Urothelium cell line (cell line): ENCODE data around the gene IL17A.
A peak's percentile ranks its signal among the peaks of the same experiment; 100 is the strongest.

Experiments
- DNase-seq: peaks from one replicate; pipeline ENCODE4 v3.0.0; 2011; ENCODE audit warnings: low spot score, mixed read lengths
- FAIRE-seq: peaks from 2 replicates; lab custom pipeline; 2011; peaks lifted over from hg19 to GRCh38; lab: Jason Lieb, UNC

IL17A gene

GRCh38 chr6:52210227-52210626 is 24.1 kb downstream of the IL17A start:
- DNase-seq (no peak), FAIRE-seq (peak; percentile 32)

GRCh38 chr6:52213127-52213526 is 27.0 kb downstream of the IL17A start:
- no peak for DNase-seq
- FAIRE-seq: no peak

GRCh38 chr6:52215787-52216186 is 29.6 kb downstream of the IL17A start:
- no peak for DNase-seq
- FAIRE-seq: no peak

DNA sequence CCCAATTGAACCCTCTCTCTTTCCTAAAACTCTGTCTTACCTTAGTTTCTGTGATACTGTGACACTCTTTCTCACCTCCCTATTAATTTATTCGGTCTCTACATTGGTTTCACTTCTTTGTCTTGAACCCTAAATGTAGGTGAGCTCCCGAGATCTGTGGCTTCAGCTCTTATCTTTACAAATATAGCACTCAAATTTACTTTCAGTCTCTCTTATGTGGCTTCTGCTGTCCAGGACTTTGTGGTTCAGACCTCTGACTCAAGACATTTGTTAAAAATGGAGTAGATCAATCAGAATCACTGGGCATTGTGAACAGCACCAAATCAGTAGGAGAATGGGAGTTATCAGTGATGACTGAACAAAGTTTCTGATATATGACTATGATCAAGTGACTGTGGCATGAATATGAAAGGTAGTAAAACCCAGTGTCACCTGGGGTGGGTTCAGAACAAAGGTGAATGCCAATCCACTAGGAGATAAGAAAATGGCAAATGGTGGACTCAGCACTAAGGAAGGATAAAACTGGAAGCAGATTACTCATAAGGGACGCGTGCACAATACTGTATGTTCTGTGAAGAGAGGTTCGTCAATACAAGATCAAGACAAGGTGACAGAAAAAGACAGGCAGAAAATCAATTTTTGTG is 30.9 kb downstream of the IL17A start:
- DNase-seq (no peak), FAIRE-seq (no peak)

DNA sequence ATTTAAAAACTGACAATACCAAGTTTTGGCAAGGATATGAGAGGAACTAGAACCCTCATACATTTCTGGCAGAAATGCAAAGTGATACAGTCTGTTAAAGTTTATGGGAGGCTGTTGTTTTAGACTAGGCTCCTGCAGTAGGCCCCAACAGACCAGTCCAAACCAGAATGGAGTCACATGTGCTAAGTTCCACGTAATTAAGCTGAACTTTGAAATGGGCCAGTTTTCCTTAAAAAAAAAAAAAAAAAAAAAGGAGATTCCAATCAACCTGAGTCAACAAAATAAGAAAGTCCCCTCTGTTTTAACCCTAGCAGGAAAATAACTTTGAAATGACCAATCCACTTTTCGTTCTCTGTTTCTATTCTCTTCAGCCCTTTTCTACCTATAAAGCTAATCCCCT is 31.6 kb downstream of the IL17A start:
- FAIRE-seq: no peak
- no peak for DNase-seq

- peak; percentile 34 for DNase-seq
- no peak for FAIRE-seq
Observed at GRCh38 chr6:52221302-52221701, 35.1 kb downstream of the IL17A start.

DNA sequence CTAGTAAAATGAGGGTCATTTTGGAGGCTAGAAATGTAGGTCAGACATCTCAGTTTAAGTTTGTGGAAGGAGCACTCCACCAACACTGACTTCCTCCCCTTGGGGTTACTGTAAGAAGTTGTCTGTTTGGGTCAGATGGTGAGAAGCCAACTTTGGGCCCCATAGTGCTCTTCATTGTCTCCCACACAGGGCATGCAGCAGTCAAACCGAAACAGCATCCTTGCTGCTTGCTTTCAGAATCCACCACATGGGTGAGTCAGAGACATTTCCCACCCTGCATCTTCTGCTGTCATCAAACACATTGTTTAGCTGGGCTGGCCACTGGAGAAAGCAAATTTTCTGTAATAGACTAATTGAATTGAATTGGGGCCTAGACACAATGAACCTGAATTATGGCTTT is 41.3 kb downstream of the IL17A start:
- FAIRE-seq: no peak

GRCh38 chr6:52230685-52231084 is 44.5 kb downstream of the IL17A start:
- FAIRE-seq (no peak), DNase-seq (no peak)

More for the DNA sequence above, 41.3 kb downstream of the IL17A start:
- no peak for DNase-seq

- no peak for FAIRE-seq
- no peak for DNase-seq
Observed at GRCh38 chr6:52231406-52232127, 45.4 kb downstream of the IL17A start.

DNA sequence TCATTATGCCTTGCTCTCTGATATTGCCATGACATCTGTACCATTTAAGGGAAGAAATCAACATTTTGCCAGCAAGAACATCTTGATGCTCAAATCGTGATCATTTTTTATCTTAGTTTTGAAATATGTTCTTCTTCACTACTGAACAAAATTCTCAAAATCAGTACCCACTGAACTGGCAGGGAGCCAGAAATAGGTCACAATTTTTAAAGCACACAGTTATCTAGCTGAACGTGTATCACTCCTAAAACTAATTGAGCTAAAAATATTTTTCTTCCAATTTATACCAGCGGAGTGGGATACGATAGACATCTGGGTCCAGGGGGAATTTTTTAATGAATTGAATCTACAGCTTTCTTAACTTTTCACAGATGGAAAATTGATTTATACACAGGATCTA is 46.8 kb downstream of the IL17A start:
- DNase-seq (no peak), FAIRE-seq (no peak)

DNA sequence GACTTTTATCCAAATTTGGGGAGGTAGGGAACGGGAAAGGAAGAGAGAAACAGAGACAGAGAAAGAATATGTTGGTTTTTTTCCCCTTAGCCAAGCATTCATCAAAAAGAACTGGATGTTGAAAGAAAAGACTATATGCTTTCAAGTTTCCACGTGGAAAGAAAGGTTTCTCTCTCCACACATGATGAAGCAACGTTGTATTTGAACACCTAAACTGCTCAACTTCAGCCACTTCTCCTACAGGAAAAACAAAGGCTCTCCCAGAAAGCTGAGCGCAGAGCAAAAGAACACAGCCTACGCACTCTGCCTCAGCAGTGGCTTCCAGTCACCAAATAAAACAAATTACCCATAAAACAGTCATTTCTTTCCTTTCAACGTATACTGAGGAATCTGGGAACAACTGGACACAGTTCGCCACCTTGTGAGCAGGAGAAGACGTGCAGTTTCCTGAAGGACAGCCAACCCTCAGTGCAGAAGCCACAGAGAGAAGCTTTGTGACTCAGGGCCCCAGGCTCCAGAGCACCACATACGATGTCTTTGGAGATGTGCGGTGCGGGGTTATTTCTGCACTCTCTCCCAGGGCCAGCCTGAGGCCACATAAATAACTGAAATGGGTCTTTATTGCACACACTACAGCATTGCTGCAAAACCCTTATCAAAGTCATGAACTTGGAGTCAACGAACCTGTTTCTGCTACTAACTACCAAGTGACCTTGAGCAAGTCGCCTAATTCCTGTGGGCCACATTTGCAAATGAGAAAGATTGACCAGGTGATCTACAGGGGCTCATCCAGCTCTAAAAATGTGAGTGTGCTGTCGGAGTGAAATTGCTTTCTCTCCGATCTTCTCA is 48.0 kb downstream of the IL17A start:
- FAIRE-seq: peak; percentile 75
- DNase-seq: peak; percentile 89
